Hematopoietic multipotent progenitor cell treated with erythropoietin and hydrocortisone succinate and interleukin-3 and kit ligand, for 6 days (in vitro differentiated cells): ENCODE results near the gene RAB44.
"Not testable (repeated sequence)": the region's sequence is repeated elsewhere in the genome, so short reads cannot be mapped to it uniquely, and the experiment has no call there.

Experiments
- DNase-seq: peaks from one replicate; pipeline ENCODE4 v3.0.0-alpha.2; 2015

The RAB44 gene

GRCh38 chr6:36688063-36688738, 9.4 kb upstream of the RAB44 start:
- DNase-seq = no peak

DNA sequence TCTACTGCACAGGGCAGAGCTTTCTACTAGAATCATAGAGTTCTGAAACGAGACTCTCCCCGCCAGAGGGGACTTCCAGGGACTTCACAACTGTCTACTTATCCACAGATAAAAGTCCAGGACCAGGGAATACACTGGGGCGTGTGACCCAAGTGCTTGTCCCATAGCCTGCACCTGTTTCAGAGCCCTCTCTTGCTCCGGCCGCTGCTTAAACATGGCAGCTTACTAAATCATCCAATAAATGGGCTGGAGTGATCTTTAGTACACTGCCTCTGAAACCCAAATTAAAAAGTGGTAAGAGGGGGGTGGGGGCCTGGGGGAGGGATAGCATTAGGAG, 8.9 kb upstream of the RAB44 start:
- no peak for DNase-seq

- DNase-seq = no peak
These were observed 6.6 kb upstream of the RAB44 start for GRCh38 chr6:36691011-36691410.

DNA sequence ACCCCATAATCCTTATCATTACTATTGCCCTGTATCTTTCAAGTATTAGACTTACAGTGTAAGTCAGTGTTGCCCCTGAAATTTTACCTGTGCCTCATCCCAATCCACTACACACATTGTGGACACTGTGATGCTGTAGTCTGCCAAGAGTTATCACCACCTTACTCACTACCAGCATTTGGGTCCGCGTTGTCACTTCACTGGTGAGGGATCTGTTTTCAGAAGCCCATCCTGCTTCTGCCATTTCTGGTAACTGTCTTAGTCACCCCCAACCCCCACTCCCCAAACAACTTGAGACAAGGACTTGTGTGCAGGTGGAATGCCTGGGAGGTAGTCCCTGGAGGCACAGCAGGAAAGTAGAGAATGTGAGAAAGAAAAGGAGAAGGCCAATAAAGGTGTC, 6.0 kb upstream of the RAB44 start:
- DNase-seq = no peak

DNA sequence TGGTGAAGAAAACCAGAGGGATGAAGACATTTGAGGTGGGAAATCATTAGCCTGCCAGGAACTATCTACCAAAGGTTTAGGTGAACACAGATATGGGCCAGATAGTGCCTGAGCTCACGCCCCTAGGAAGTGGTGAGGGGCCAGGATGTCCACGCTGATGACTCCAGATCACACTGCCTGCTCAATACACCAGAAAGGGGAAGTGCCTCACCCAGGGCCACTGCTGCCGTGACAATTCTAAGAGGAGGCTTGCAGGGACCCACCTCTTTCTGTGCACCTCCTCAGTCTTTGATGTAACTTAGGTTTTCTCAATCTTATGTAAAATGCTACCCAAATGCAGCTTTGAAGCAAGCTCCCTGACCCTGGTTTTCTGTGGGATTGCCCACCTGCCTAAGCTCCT, 5.4 kb upstream of the RAB44 start:
- DNase-seq = peak; percentile 77

- DNase-seq = no peak
These were observed 4.5 kb upstream of the RAB44 start for GRCh38 chr6:36692861-36693702.

- DNase-seq = no peak
These were observed 3.0 kb upstream of the RAB44 start for GRCh38 chr6:36694616-36695015.

- DNase-seq = no peak
These were observed 2.2 kb upstream of the RAB44 start for GRCh38 chr6:36695414-36695813.

GRCh38 chr6:36698196-36698595, 570 bp downstream of the RAB44 start:
- no peak for DNase-seq

- no peak for DNase-seq
These were observed 1.2 kb downstream of the RAB44 start for GRCh38 chr6:36698871-36699271.

GRCh38 chr6:36699348-36699747, 1.7 kb downstream of the RAB44 start:
- no peak for DNase-seq

DNA sequence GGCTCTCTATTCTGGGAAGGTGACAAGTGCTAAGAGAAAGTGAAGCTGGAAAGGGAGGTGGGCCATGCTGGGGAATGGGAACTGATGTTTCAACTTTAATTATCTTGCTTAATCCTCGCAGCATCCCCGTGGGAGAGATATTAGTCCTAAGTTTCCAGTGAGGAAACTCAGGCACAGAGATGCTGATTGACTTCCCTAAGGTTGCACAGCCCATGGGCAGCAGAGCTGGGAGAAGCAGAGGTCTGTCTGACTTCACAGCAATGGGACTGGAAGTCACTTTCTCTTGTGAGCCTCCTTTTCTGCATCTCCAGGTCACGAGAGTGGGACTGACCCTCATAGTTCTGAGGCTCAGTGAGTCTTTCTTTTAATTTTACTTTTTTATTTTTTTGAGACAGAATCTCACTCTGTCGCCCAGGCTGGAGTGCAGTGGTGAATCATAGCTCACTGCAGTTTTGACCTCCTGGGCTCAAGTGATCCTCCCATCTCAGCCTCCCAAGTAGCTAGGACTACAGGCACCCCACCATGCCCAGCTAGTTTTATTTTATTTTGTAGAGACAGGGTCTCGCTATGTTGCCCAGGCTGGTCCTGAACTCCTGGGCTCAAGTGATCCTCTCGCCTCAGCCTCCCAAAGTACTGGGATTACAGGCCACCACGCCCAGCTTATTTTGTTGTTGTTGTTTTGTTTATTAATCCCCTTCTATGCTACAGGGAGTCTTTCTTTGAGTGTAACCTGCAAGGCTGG, 2.6 kb downstream of the RAB44 start:
- DNase-seq = no peak

DNA sequence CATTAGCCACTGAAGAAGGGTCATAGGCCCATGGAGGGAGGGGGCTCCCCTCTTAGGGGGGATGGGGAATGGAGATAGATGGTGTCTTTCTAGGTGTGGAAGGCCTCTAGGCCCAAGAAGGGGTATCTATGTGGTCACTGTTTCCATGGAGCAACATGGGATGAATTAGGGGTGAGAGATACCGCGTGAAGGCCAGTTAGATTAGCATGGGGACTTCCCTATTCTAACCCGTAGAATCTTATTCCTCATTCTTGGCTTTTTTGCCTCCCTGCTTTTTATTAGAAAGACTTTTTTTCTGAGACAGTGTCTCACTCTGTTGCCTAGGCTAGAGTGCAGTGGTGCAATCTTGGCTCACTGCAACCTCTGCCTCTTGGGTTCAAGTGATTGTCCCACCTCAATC, 3.2 kb downstream of the RAB44 start:
- DNase-seq = no peak

DNA sequence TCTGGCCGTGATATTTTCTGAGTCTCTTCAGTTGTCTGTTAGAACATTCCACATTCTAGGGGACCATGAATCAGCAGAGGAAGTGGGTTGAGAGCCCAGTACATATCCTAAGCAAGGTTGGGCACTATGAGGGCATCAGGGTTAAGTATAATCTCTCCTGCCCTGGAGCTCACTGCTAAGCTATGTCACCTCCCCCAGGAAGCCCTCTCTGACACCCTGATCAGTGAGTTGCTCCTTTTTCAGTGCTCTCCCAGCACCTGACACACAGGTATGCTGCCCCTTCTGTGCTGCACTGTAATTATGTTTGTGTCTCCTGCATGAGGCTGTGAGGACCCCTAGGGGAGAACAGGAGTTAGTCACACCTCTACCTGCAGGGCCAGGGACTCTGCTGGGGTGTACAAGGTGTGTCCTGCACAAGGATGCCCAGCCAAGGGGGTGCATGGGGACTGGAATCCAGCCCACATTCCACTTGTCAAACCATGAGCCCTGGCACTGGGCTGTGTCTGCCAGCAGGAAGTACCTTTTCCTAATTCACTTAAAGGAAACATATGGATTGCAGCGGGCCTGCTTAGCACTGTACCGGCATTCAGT, 3.9 kb downstream of the RAB44 start:
- DNase-seq = peak; percentile 44

GRCh38 chr6:36702656-36703055, 5.0 kb downstream of the RAB44 start:
- no peak for DNase-seq

GRCh38 chr6:36703081-36703606, 5.5 kb downstream of the RAB44 start:
- DNase-seq = no peak

- DNase-seq = no peak
These were observed 6.4 kb downstream of the RAB44 start for GRCh38 chr6:36703982-36704381.

DNA sequence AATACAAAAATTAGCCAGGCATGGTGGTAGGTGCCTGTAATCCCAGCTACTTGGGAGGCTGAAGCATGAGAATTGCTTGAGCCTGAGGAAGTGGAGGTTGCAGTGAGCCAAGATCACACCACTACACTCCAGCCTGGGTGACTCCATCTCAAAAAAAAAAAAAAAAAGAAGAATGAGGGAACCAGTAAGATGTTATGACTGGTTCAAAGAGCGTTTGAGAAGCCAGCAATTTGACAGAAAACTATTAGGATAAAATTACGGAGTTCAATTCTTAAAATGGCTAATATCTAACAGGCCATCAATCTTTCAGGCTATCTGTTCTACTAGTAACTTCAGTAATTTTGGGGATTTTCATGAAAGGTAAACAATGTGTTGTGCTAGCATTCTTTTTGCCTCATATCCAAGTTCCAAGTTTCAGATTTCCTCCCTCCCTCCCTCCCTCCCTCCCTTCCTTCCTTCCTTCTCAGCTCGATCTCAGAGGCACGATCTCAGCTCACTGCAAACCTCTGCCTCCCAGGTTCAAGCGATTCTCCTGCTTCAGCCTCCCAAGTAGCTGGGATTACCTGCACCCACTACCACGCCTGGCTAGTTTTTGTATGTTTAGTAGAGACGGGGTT, 7.4 kb downstream of the RAB44 start:
- not testable (repeated sequence) for DNase-seq

- DNase-seq = no peak
These were observed 8.7 kb downstream of the RAB44 start for GRCh38 chr6:36706339-36706738.

DNA sequence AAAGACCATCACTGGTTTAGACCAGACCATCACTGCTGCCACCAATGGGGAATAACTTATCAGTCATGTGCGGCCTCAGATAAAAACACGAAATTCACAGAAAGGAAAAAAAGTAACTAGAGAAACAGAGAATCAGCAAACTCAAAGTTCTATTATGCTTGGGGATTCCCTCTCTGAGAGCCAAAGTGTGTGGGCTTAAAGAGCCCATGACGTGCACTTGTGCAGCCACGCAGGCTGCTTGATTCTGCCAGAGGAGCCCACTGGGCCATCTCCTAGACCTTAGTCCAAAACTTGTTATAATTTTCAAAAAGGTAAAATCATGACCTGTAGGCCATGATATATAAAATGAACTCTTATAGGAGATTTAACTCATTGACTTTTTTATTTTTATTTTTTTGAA, 15.2 kb downstream of the RAB44 start:
- no peak for DNase-seq

GRCh38 chr6:36713846-36714245, 16.2 kb downstream of the RAB44 start:
- DNase-seq = no peak

DNA sequence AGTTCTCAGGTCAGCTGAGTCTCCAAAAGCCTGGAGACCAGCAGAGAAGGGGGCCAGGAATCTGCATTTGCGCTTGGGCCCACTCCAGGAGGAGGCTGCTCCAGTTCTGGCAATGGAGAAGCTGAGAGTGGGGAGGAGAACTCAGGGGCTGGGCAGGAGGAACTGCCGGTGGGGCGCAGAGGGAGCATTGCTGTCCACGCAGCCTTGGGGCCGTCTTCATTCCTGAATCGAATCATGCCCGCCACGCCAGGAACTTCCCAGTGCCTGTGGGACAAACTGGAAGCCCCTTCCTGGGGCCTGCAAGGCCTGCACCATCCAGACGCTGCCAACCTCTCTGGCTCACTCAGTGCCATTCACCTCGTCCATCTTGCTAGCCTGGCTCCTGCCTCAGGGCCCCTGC, 16.9 kb downstream of the RAB44 start:
- DNase-seq = no peak

- DNase-seq = no peak
These were observed 17.8 kb downstream of the RAB44 start for GRCh38 chr6:36715469-36715868.
